H1 (cell line): ENCODE measurements around the gene PGAM1. TPM values are rescaled to one million over a fixed set of nuclear protein-coding genes. Genes with fewer than 3 reads are reported as not detected.

Experiments used
- CTCF ChIA-PET: fragments of 300-600 bp; sonication (Branson Sonifier 250); formaldehyde crosslinking; loops from one replicate; lab custom pipeline; 2021; ENCODE audit not compliant: partially characterized antibody; lab: Charles Lee
- POLR2A ChIA-PET: fragments of 300-600 bp; sonication (Branson Sonifier 250); formaldehyde crosslinking; loops from one replicate; lab custom pipeline; 2021; ENCODE audit warnings: inconsistent platforms; ENCODE audit not compliant: partially characterized antibody; lab: Charles Lee
- DNase-seq, 2 experiments: peaks; one replicate each; pipeline versions ENCODE4 v3.0.0 to v3.0.0-alpha.2; 2010 to 2022; ENCODE audit warnings: low spot score in 2 of 2, low read depth in 1 of 2, mixed read lengths in 1 of 2
- FAIRE-seq: peaks from 2 replicates; lab custom pipeline; 2011; peaks lifted over from hg19 to GRCh38; lab: Jason Lieb, UNC
- H2AFZ ChIP-seq: 2 replicates; pipeline ENCODE4 v1.8.1; 2012; ENCODE audit warnings: low read length, inconsistent platforms
- H2AK5ac ChIP-seq: 2 replicates; pipeline ENCODE4 v1.6.1; 2013; ENCODE audit warnings: low read depth, low read length
- H2BK120ac ChIP-seq: replicated peaks from 2 replicates; pipeline ENCODE3; 2013; ENCODE audit warnings: low read depth, low read length, inconsistent platforms
- H2BK12ac ChIP-seq: 2 replicates; pipeline ENCODE4 v1.6.1; 2013; ENCODE audit warnings: low read depth, low read length
- H2BK15ac ChIP-seq: 2 replicates; pipeline ENCODE4 v1.6.1; 2013; ENCODE audit warnings: low read length
- H2BK20ac ChIP-seq: 2 replicates; pipeline ENCODE4 v1.6.1; 2013; ENCODE audit warnings: low read length
- H2BK5ac ChIP-seq: 2 replicates; pipeline ENCODE4 v1.6.1; 2013; ENCODE audit warnings: low read depth, low read length
- H3K14ac ChIP-seq: 2 replicates; pipeline ENCODE4 v1.6.1; 2013; ENCODE audit warnings: inconsistent platforms; ENCODE audit not compliant: insufficient read length
- H3K18ac ChIP-seq: 2 replicates; pipeline ENCODE4 v1.6.1; 2013; ENCODE audit warnings: low read length; ENCODE audit errors: extremely low read depth
- H3K23ac ChIP-seq: 2 replicates; pipeline ENCODE4 v1.6.1; 2013; ENCODE audit warnings: inconsistent platforms; ENCODE audit not compliant: insufficient read length
- H3K23me2 ChIP-seq: 2 replicates; pipeline ENCODE4 v1.6.1; 2013; ENCODE audit warnings: low read depth, low read length
- H3K27ac ChIP-seq: 2 replicates; pipeline ENCODE4 v1.6.1; 2011; ENCODE audit warnings: low read depth, low read length, inconsistent platforms
- H3K27me3 ChIP-seq, 4 experiments: replicated peaks in 1 of 4; 1 replicate in 1 of 4; 2 replicates in 3 of 4; pipeline versions ENCODE4 v1.6.1 to v1.8.1; 2011 to 2013; ENCODE audit warnings: low read length in 3 of 4, mild to moderate bottlenecking in 3 of 4, inconsistent platforms in 2 of 4, mixed read lengths in 2 of 4, moderate library complexity in 1 of 4; ENCODE audit not compliant: control insufficient read depth in 3 of 4, insufficient read depth in 3 of 4; ENCODE audit errors: extremely low read depth in 1 of 4
- H3K36me3 ChIP-seq, 4 experiments: 2 replicates each; pipeline versions ENCODE4 v1.6.1 to v1.8.1; 2011 to 2013; ENCODE audit warnings: mild to moderate bottlenecking in 4 of 4, low read length in 3 of 4, moderate library complexity in 2 of 4, control low read depth in 1 of 4, inconsistent platforms in 1 of 4; ENCODE audit not compliant: insufficient read depth in 4 of 4, control insufficient read depth in 2 of 4
- H3K4ac ChIP-seq: replicated peaks from 2 replicates; pipeline ENCODE3; 2013; ENCODE audit warnings: low read length, low read depth, mixed read lengths, inconsistent platforms; ENCODE audit not compliant: insufficient read length
- H3K4me1 ChIP-seq, 4 experiments: replicated peaks in 1 of 4; 1 replicate in 1 of 4; 2 replicates in 3 of 4; pipeline versions ENCODE4 v1.6.1 to v1.8.1; 2011 to 2013; ENCODE audit warnings: low read length in 3 of 4, inconsistent platforms in 2 of 4, mixed read lengths in 1 of 4; ENCODE audit not compliant: insufficient read depth in 4 of 4, control insufficient read depth in 3 of 4
- H3K4me2 ChIP-seq, 2 experiments: 2 replicates each; pipeline versions ENCODE4 v1.6.1 to v1.8.1; 2011 to 2013; ENCODE audit warnings: low read depth in 2 of 2, low read length in 2 of 2, control low read depth in 1 of 2, inconsistent platforms in 1 of 2, mild to moderate bottlenecking in 1 of 2; ENCODE audit not compliant: insufficient read depth in 1 of 2
- H3K4me3 ChIP-seq, 4 experiments: fragments of 200-600, 300-600 bp in 1 of 4; sonication (generic), shearing (Covaris generic), sonication (Bioruptor Twin) in 1 of 4; 2 replicates each; pipeline versions ENCODE4 v1.5.1 to v1.8.1; 2011 to 2016; ENCODE audit warnings: low read length in 4 of 4, low read depth in 3 of 4, control low read depth in 2 of 4, inconsistent platforms in 2 of 4, mild to moderate bottlenecking in 2 of 4, mixed read lengths in 1 of 4, moderate library complexity in 1 of 4; ENCODE audit not compliant: insufficient read depth in 2 of 4; ENCODE audit errors: extremely low read depth in 1 of 4
- H3K56ac ChIP-seq: replicated peaks from 2 replicates; pipeline ENCODE3; 2013; ENCODE audit warnings: low read depth, mild to moderate bottlenecking, mixed read lengths, low read length, inconsistent platforms; ENCODE audit not compliant: insufficient read length
- H3K79me1 ChIP-seq: 2 replicates; pipeline ENCODE4 v1.6.1; 2013; ENCODE audit warnings: low read depth, low read length, control low read depth
- H3K79me2 ChIP-seq, 2 experiments: 2 replicates each; pipeline versions ENCODE4 v1.6.1 to v1.8.1; 2012 to 2013; ENCODE audit warnings: low read length in 2 of 2, mild to moderate bottlenecking in 2 of 2, inconsistent platforms in 1 of 2; ENCODE audit not compliant: insufficient read depth in 2 of 2, control insufficient read depth in 1 of 2
- H3K9ac ChIP-seq, 4 experiments: replicated peaks in 1 of 4; 1 replicate in 1 of 4; 2 replicates in 3 of 4; pipeline versions ENCODE4 v1.6.1 to v1.8.1; 2011 to 2013; ENCODE audit warnings: low read depth in 3 of 4, low read length in 3 of 4, control low read depth in 2 of 4, mild to moderate bottlenecking in 2 of 4, moderate library complexity in 2 of 4, inconsistent platforms in 1 of 4; ENCODE audit errors: extremely low read depth in 1 of 4
- H3K9me3 ChIP-seq, 2 experiments: 2 replicates each; pipeline versions ENCODE4 v1.6.1 to v1.8.1; 2012 to 2013; ENCODE audit warnings: mild to moderate bottlenecking in 2 of 2, moderate library complexity in 2 of 2, control low read depth in 1 of 2, inconsistent platforms in 1 of 2, low read depth in 1 of 2, low read length in 1 of 2, mixed read lengths in 1 of 2; ENCODE audit not compliant: insufficient read depth in 2 of 2
- H4K20me1 ChIP-seq, 2 experiments: replicated peaks in 1 of 2; 2 replicates each; pipeline versions ENCODE3 to v1.8.1; 2011 to 2013; ENCODE audit warnings: inconsistent platforms in 2 of 2, low read length in 2 of 2, mild to moderate bottlenecking in 1 of 2; ENCODE audit not compliant: insufficient read depth in 2 of 2, control insufficient read depth in 1 of 2
- H4K5ac ChIP-seq: 2 replicates; pipeline ENCODE4 v1.6.1; 2013; ENCODE audit warnings: low read length, low read depth, mixed read lengths, inconsistent platforms; ENCODE audit not compliant: insufficient read length
- H4K8ac ChIP-seq: 2 replicates; pipeline ENCODE4 v1.8.0; 2013; ENCODE audit warnings: mild to moderate bottlenecking, moderate library complexity, low read length, inconsistent platforms; ENCODE audit not compliant: insufficient read depth; ENCODE audit errors: extremely low read depth
- H4K91ac ChIP-seq: replicated peaks from 2 replicates; pipeline ENCODE3; 2013; ENCODE audit warnings: low read length, mixed read lengths, inconsistent platforms; ENCODE audit not compliant: insufficient read length
- E2F6 ChIP-seq: IDR thresholded peaks from 2 replicates; pipeline ENCODE4 v1.6.1; 2012; ENCODE audit warnings: inconsistent platforms
- TAF1 ChIP-seq: IDR thresholded peaks from 2 replicates; pipeline ENCODE4 v1.6.1; 2011; ENCODE audit warnings: mild to moderate bottlenecking, low read depth, low read length
- WGBS, 2 experiments: shearing (Covaris generic) in 1 of 2; methylation state at CpG; one replicate each; pipeline versions ENCODE4 v1.1.6 to v1.1.7; 2013 to 2015; ENCODE audit warnings: low lambda C conversion rate in 2 of 2, mixed read lengths in 2 of 2, inconsistent platforms in 1 of 2, low coverage in 1 of 2, missing lambda C conversion rate in 1 of 2; ENCODE audit not compliant: insufficient replicate concordance in 2 of 2, insufficient coverage in 1 of 2, insufficient read length in 1 of 2; ENCODE audit errors: extremely low coverage in 1 of 2, missing lambda C conversion rate in 1 of 2; 5-methylcytosine and 5-hydroxymethylcytosine counted together
- polyA plus RNA-seq, 7 experiments: library from polyadenylated mRNA; depleted of rRNA in 3 of 7; stranded (reverse) in 5 of 7; unstranded in 2 of 7; fragments of >200 nt in 5 of 7; fragments of 200-250 nt in 2 of 7; gene quantifications; 1 replicate in 5 of 7; 2 replicates in 1 of 7; 4 replicates in 1 of 7; pipeline versions ENCODE4 v1.2.1 to v1.2.3, GENCODE V29; 2011 to 2013; ENCODE audit warnings: missing spikeins in 2 of 7, mixed read lengths in 2 of 7
- total RNA-seq: library from RNA; stranded (reverse); fragmentation: NEBNext Ultra II Directional; extraction: Animal tissue kit (Norgen Biotek cat#: 25700); gene quantifications from 2 replicates; pipeline ENCODE4 v1.2.1, GENCODE V29; 2021

PGAM1 gene
- total and polyA plus RNA-seq, 2 of the 8 experiments (the other 6 are each of a cell fraction or from before 2014, with no cell fraction given), result 791 to 799 TPM

GRCh38 chr10:97428572-97428981 lies 2.6 kb downstream of the PGAM1 start:
- H4K91ac ChIP-seq, result no peak overlapping the region
- H3K79me2 ChIP-seq, result peaks cover 21 to 39% of the 10 kb centered on the region in 2 experiments
- H3K9ac ChIP-seq, result peak overlapping the region; percentile 39 to 63 (median 51); a peak in 5 of 7 replicates
- H2BK12ac ChIP-seq, result no peak overlapping the region
- H3K36me3 ChIP-seq, result peaks cover 16 to 55% (median 36%) of the 10 kb centered on the region in 4 experiments
- 79% methylated on average over 4 of the region's 4 CpGs; no CpG with 5 or more reads in 1 of the 2 experiments for WGBS, 2 experiments
- FAIRE-seq, result no peak
- H3K79me1 ChIP-seq, result no peaks in the 10 kb centered on the region
- H2AK5ac ChIP-seq, result no peak overlapping the region
- peak overlapping the region; percentile 58; the same call in 1 of the 2 replicates for H3K27ac ChIP-seq
- H3K23me2 ChIP-seq, result peaks cover 12% of the 10 kb centered on the region
- H3K23ac ChIP-seq, result no peak overlapping the region
- H2BK15ac ChIP-seq, result no peak overlapping the region
- H4K20me1 ChIP-seq, result peaks cover 11% of the 10 kb centered on the region in 2 experiments
- peak overlapping the region; percentile 87 to 95 for H3K4me2 ChIP-seq
- POLR2A ChIA-PET, result interaction anchor here (1.2 to 10.5 kb wide), 14 partner anchors 8 to 356 kb away, joined by 3 to 185 read pairs (median 4); partner anchors contain the start of genes EXOSC1, RRP12 and ZDHHC16
- no peak overlapping the region for H2BK20ac ChIP-seq
- no peak overlapping the region for H3K4ac ChIP-seq
- no peak overlapping the region for H3K14ac ChIP-seq
- H3K4me1 ChIP-seq, result peaks cover 3 to 6% (median 4%) of the 10 kb centered on the region in 4 experiments; a peak in 6 of 7 replicates
- no peak overlapping the region for H4K5ac ChIP-seq
- no peak overlapping the region for H2BK120ac ChIP-seq
- H3K9me3 ChIP-seq, result no peaks in the 10 kb centered on the region
- no peak overlapping the region for H3K56ac ChIP-seq
- no peaks in the 10 kb centered on the region for H3K27me3 ChIP-seq
- no peak for DNase-seq
- peak overlapping the region; percentile 69 to 100 (median 93); a peak in 7 of 8 replicates for H3K4me3 ChIP-seq
- no peak overlapping the region for H3K18ac ChIP-seq
- no peak overlapping the region for H2BK5ac ChIP-seq
- H4K8ac ChIP-seq, result no peak overlapping the region
- TF ChIP-seq E2F6, result no peak
- 0 out of 2 replicates have a peak, but pooled peaks have one; percentile 14 for TF ChIP-seq TAF1
- CTCF ChIA-PET, result interaction anchor here (1.0 to 1.5 kb wide), 2 partner anchors 15 to 21 kb away, joined by 3 to 12 read pairs; no protein-coding TSS in a partner anchor
- H2AFZ ChIP-seq, result no peak overlapping the region
